ENCODE measurements around the gene SEPTIN5.

The SEPTIN5 gene

GRCh38 chr22:19763458-19764298, 49.4 kb downstream of the SEPTIN5 start:
- FAIRE-seq: no peak

GRCh38 chr22:19764299-19764593, 49.9 kb downstream of the SEPTIN5 start:
- FAIRE-seq: no peak

GRCh38 chr22:19764636-19765476, 50.6 kb downstream of the SEPTIN5 start:
- FAIRE-seq: no peak

- FAIRE-seq: no peak
These were observed 51.4 kb downstream of the SEPTIN5 start for GRCh38 chr22:19765477-19766239.

GRCh38 chr22:19766240-19766510, 51.9 kb downstream of the SEPTIN5 start:
- FAIRE-seq: no peak

GRCh38 chr22:19766511-19767426, 52.5 kb downstream of the SEPTIN5 start:
- FAIRE-seq: no peak

- FAIRE-seq: no peak
These were observed 53.4 kb downstream of the SEPTIN5 start for GRCh38 chr22:19767427-19768341.

- no peak for FAIRE-seq
These were observed 55.1 kb downstream of the SEPTIN5 start for GRCh38 chr22:19769393-19769715.

- FAIRE-seq: no peak
These were observed 56.3 kb downstream of the SEPTIN5 start for GRCh38 chr22:19770349-19771220.

- no peak for FAIRE-seq
These were observed 58.0 kb downstream of the SEPTIN5 start for GRCh38 chr22:19772422-19772672.
